ENCODE measurements around the gene PTPN5.

Gene PTPN5

DNA sequence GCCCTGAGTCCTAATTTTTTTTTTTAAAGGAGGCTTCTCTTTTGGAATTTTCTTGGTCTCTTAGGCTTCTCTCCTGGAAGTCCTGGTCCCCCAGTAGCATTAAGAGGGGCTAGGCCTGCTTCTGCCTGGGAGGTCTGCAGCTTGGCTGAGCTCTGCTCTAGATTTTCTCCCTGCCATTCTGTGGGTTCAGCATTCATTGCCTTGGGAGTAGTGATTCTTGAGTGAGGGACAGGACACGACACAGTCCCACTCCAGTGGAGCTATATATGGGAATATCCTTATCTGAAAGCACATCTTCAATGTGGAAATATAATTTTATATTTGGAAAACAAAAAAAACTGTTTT lies 69.3 kb downstream of the PTPN5 start:
- TF ChIP-seq, protein P1, sequence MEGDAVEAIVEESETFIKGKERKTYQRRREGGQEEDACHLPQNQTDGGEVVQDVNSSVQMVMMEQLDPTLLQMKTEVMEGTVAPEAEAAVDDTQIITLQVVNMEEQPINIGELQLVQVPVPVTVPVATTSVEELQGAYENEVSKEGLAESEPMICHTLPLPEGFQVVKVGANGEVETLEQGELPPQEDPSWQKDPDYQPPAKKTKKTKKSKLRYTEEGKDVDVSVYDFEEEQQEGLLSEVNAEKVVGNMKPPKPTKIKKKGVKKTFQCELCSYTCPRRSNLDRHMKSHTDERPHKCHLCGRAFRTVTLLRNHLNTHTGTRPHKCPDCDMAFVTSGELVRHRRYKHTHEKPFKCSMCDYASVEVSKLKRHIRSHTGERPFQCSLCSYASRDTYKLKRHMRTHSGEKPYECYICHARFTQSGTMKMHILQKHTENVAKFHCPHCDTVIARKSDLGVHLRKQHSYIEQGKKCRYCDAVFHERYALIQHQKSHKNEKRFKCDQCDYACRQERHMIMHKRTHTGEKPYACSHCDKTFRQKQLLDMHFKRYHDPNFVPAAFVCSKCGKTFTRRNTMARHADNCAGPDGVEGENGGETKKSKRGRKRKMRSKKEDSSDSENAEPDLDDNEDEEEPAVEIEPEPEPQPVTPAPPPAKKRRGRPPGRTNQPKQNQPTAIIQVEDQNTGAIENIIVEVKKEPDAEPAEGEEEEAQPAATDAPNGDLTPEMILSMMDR (IDR thresholded peaks at IDR 0.05; ENCODE audit: insufficient read depth, low read length, missing control alignments) = no peak
- no peak for DNase-seq (ENCODE audit: low read depth, low spot score)
- H3K4me3 ChIP-seq (ENCODE audit: low read depth, low read length) = peak overlapping the region; percentile 62
- ChIA-PET CTCF (interaction anchor here (0.6 to 11.1 kb wide), 25 partner anchors 9 to 606 kb away, joined by 3 to 132 read pairs (median 4); partner anchors contain the start of genes SPTY2D1, TMEM86A and TSG101), POLR2A (no interaction called here)

DNA sequence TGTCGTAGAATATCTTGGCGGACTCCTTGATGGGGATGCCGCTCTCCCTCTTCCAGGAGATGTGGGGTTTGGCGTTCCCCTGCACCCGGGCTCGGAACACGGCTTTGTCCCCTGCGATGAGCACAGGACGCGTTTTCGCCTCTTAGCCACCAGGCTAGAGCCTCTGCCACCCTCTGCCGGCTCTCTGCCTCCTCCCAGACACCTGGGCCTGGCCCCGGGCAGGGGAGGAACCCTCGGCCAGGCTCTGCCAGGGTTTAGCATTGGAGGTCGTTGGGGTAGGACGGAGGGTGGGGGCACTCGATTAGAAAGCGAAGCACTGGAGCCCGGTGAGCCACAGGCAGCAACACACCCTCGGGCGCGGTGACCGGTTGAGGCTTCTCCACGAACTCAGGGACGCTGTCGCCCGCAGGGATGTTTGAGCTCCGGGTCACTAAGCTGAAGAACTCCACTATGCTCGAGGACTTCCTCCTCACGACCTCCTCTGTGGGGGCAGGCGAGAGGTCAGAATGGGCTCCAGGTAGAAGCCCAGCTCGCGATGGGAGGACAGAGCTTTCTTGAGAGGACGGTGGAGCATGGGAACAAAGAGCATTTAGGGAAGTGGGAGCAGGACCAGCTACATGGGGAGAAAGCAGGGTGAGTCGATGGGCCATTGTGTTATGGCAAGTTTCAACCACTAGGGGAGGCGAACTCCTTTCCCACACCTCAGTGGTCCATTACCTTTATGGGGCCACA lies 69.9 kb downstream of the PTPN5 start:
- POLR2A ChIA-PET = no interaction called here
- no peak for DNase-seq (ENCODE audit: low read depth, low spot score)
- CTCF ChIA-PET = interaction anchor here (0.6 to 11.1 kb wide), 27 partner anchors 8 to 606 kb away, joined by 3 to 132 read pairs (median 4); partner anchors contain the start of genes SPTY2D1 and TMEM86A
- TF ChIP-seq, protein P1 (IDR thresholded peaks at IDR 0.05; ENCODE audit: insufficient read depth, low read length, missing control alignments) = peak; percentile 65
- peak overlapping the region; percentile 62 for H3K4me3 ChIP-seq (ENCODE audit: low read depth, low read length)

DNA sequence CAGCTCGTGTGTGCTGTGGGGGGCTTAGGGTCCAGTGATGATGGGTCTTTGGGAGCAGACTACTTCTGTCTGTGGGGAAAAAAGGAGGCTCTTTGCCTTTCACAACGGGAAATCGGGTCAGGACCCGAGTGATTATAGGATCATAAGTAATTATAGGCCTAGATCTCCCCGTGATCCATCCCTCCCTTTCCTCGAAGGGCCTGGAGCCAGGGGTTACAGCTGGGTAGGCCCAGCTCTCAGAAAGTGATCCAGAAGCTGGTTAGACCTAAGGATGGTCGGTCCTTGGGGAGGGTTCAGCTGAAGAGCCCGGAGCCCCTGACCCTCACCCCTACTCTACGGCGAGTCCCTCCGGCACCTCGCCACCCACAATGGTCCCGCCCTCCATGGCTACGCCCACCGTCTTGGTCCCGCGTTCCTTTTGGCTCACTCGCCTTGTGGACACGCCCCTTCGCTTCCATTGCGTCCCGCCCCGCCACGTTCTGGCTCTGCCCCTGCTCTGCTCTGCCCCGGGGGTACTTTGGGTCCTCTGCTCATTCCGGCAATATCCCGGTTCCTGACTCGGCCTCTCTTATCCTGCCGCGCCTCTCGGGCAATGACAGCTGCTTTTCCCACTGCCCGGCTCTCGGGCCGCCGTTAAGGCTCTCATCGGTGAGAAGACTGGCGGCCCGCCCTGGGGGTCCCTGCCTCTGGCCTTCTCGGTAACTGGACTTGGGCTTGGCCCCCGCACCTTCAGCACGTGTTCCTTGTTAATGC lies 70.6 kb downstream of the PTPN5 start:
- ChIA-PET POLR2A (interaction anchor here (0.7 kb wide), 1 partner anchor 171 kb away, joined by 3 read pairs; no protein-coding TSS in a partner anchor), CTCF (interaction anchor here (1.0 to 11.1 kb wide), 13 partner anchors 11 to 477 kb away, joined by 3 to 132 read pairs (median 7); partner anchors contain the start of genes SPTY2D1 and TMEM86A)
- TF ChIP-seq, protein P1 (IDR thresholded peaks at IDR 0.05; ENCODE audit: insufficient read depth, low read length, missing control alignments) = no peak
- DNase-seq (ENCODE audit: low read depth, low spot score) = no peak
- H3K4me3 ChIP-seq (ENCODE audit: low read depth, low read length) = peak overlapping the region; percentile 62

DNA sequence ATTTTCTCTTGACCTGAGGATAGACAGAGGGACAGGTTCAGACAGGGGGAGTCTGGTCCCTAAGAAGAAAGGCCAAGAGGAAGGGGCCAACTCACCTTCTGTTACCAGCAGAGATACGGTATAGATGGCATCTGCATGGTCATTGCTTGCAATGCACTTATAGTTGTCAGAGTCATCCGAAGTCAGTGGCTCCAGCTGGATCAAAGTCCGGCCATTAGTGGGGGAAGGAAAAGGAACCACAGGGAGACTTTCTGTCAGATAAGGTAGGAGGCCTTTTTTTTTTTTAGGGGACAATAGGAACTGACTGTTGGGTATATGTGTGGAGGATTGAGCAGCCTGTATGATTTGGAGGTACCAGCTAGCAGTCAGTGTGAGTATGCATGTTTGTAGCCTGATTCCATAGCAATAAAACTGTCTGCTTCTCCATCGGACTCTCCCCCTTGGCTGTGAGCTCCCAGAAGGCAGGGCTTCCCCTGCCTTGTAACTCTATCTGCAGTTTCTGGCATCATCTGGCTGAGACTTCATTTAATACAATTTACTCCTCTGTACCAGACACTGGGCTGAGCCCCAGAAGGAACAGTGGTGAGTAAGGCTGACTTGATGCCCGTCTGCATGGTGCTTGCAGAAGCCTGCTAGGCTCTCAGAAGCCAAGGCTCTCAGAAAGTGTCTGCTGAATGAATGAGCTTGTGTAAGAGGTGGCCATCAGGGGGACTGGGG lies 71.3 kb downstream of the PTPN5 start:
- CTCF ChIA-PET = interaction anchor here (1.0 to 11.1 kb wide), 7 partner anchors 13 to 477 kb away, joined by 3 to 132 read pairs (median 5); partner anchors contain the start of gene TMEM86A
- no peak overlapping the region for H3K4me3 ChIP-seq (ENCODE audit: low read depth, low read length)
- POLR2A ChIA-PET = interaction anchor here (0.7 kb wide), 1 partner anchor 170 kb away, joined by 3 read pairs; no protein-coding TSS in a partner anchor
- TF ChIP-seq, protein P1 (IDR thresholded peaks at IDR 0.05; ENCODE audit: insufficient read depth, low read length, missing control alignments) = no peak
- no peak for DNase-seq (ENCODE audit: low read depth, low spot score)

DNA sequence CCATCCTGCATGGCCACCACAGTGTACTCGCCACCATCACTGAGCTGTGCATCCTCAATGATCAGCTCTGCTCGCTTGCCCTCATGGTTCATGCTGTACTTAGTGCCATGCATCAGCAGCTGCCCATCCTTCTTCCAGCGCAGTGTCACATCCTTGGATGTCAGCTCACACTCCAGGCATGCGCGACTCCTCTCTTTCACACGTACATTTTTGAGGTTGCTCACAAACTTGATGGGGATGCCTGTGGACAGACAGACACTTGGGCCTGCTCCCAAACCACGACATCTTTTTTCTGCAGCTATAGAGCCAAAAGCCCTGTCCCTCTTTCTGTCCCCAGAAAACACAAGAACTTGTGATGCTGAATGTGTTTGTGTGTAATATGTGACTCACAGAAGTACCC lies 76.1 kb downstream of the PTPN5 start:
- no peak for DNase-seq (ENCODE audit: low read depth, low spot score)
- ChIA-PET POLR2A (interaction anchor here (1.0 kb wide), 1 partner anchor 81 kb away, joined by 3 read pairs; the partner anchor contains the start of gene SPTY2D1), CTCF (interaction anchor here (1.2 kb wide), 1 partner anchor 12 kb away, joined by 7 read pairs; no protein-coding TSS in a partner anchor)
- TF ChIP-seq, protein P1 (IDR thresholded peaks at IDR 0.05; ENCODE audit: insufficient read depth, low read length, missing control alignments) = no peak
- H3K4me3 ChIP-seq (ENCODE audit: low read depth, low read length) = no peak overlapping the region

Data from AG04449 (cell line).